ENCODE measurements around the gene PEX6. TPM values are rescaled to one million over a fixed set of nuclear protein-coding genes. Genes with fewer than 3 reads are reported as not detected.

PEX6 gene
- total and polyA plus RNA-seq, 2 of the 13 experiments (the other 11 are each of a cell fraction or from before 2014, with no cell fraction given) = 5.1 to 6.7 TPM

DNA sequence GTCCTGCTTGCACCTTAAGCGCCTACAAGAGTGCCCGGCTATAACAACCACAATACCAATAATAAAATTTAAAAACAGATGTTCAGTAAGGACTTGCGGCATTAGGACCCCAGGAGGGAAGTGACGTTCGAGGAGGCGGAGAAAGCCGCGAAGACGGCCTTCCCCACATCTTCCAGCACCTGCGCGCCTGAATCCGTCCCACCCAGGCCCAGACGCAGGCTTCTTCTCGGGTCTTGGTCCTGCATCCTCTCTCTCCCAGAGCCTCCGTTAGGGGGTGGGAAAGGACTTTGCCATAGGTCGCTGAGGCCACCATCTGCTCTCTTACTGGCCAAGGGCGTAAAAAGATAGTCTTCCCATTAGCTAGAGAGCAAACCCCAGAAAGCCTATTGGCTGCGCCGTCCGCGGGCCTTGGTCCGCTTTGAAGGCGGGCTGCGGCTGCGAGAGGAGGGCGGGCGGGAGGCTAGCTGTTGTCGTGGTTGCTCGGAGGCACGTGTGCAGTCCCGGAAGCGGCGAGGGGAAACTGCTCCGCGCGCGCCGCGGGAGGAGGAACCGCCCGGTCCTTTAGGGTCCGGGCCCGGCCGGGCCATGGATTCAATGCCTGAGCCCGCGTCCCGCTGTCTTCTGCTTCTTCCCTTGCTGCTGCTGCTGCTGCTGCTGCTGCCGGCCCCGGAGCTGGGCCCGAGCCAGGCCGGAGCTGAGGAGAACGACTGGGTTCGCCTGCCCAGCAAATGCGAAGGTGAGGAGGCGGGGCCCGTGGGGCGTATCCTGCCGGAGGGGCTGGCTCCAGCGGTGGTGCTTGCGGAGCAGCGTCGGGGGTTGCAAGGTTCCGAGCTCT lies 49.8 kb downstream of the PEX6 start, which contains the start of gene CNPY3 (continued):
- TF ChIP-seq, protein P1, sequence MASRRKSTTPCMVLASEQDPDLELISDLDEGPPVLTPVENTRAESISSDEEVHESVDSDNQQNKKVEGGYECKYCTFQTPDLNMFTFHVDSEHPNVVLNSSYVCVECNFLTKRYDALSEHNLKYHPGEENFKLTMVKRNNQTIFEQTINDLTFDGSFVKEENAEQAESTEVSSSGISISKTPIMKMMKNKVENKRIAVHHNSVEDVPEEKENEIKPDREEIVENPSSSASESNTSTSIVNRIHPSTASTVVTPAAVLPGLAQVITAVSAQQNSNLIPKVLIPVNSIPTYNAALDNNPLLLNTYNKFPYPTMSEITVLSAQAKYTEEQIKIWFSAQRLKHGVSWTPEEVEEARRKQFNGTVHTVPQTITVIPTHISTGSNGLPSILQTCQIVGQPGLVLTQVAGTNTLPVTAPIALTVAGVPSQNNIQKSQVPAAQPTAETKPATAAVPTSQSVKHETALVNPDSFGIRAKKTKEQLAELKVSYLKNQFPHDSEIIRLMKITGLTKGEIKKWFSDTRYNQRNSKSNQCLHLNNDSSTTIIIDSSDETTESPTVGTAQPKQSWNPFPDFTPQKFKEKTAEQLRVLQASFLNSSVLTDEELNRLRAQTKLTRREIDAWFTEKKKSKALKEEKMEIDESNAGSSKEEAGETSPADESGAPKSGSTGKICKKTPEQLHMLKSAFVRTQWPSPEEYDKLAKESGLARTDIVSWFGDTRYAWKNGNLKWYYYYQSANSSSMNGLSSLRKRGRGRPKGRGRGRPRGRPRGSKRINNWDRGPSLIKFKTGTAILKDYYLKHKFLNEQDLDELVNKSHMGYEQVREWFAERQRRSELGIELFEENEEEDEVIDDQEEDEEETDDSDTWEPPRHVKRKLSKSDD (CRISPR knock-in tag; IDR thresholded peaks at IDR 0.05; ENCODE audit: low read depth) = peak; percentile 66
- TF ChIP-seq NFRKB (IDR thresholded peaks at IDR 0.05) (no peak), ZNF562 (CRISPR knock-in tag; IDR thresholded peaks at IDR 0.05; ENCODE audit: borderline replicate concordance) (peak; percentile 92; the same call in 1 of the 2 replicates), NFKB2 (CRISPR knock-in tag; IDR thresholded peaks at IDR 0.05; ENCODE audit: borderline replicate concordance) (peak; percentile 99), MEIS2 (CRISPR knock-in tag; IDR thresholded peaks at IDR 0.05) (peak; percentile 96), ZNF180 (CRISPR knock-in tag; IDR thresholded peaks at IDR 0.05; ENCODE audit: borderline replicate concordance, low read depth) (no peak), NR2F2 (IDR thresholded peaks at IDR 0.05; ENCODE audit: borderline replicate concordance, low read depth) (peak; percentile 39; the same call in 1 of the 2 replicates), ATF7-NPFF (CRISPR knock-in tag; IDR thresholded peaks at IDR 0.05; ENCODE audit: low read depth) (peak; percentile 99), AKAP8 (CRISPR knock-in tag; IDR thresholded peaks at IDR 0.05) (no peak), STAT5B (CRISPR knock-in tag; IDR thresholded peaks at IDR 0.05) (peak; percentile 66; the same call in 1 of the 2 replicates), PLRG1 (conservative IDR thresholded peaks at IDR 0.05) (no peak), FOXJ3 (CRISPR knock-in tag; IDR thresholded peaks at IDR 0.05; ENCODE audit: borderline replicate concordance) (peak; percentile 75), GABPB1 (CRISPR knock-in tag; IDR thresholded peaks at IDR 0.05) (peak; percentile 96), ZFP37 (CRISPR knock-in tag; IDR thresholded peaks at IDR 0.05; ENCODE audit: borderline replicate concordance) (peak; percentile 89), TBL1XR1 (IDR thresholded peaks at IDR 0.05; ENCODE audit: borderline replicate concordance, low read length, partially characterized antibody) (no peak), ZFX (CRISPR knock-in tag; IDR thresholded peaks at IDR 0.05; ENCODE audit: low read depth) (peak; percentile 95), KLF16 (CRISPR knock-in tag; IDR thresholded peaks at IDR 0.05) (peak in 1 of 2 experiments; percentile 98; a peak in 2 of 4 replicates), ZNF331 (CRISPR knock-in tag; IDR thresholded peaks at IDR 0.05) (peak; percentile 93)
- TF ChIP-seq, protein P2, sequence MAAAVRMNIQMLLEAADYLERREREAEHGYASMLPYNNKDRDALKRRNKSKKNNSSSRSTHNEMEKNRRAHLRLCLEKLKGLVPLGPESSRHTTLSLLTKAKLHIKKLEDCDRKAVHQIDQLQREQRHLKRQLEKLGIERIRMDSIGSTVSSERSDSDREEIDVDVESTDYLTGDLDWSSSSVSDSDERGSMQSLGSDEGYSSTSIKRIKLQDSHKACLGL (CRISPR knock-in tag; IDR thresholded peaks at IDR 0.05) = peak; percentile 99
- TF ChIP-seq, protein P3, sequence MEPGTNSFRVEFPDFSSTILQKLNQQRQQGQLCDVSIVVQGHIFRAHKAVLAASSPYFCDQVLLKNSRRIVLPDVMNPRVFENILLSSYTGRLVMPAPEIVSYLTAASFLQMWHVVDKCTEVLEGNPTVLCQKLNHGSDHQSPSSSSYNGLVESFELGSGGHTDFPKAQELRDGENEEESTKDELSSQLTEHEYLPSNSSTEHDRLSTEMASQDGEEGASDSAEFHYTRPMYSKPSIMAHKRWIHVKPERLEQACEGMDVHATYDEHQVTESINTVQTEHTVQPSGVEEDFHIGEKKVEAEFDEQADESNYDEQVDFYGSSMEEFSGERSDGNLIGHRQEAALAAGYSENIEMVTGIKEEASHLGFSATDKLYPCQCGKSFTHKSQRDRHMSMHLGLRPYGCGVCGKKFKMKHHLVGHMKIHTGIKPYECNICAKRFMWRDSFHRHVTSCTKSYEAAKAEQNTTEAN (CRISPR knock-in tag; conservative IDR thresholded peaks at IDR 0.05) = peak; percentile 87; the same call in 1 of the 2 replicates
- TF ChIP-seq, protein P4, sequence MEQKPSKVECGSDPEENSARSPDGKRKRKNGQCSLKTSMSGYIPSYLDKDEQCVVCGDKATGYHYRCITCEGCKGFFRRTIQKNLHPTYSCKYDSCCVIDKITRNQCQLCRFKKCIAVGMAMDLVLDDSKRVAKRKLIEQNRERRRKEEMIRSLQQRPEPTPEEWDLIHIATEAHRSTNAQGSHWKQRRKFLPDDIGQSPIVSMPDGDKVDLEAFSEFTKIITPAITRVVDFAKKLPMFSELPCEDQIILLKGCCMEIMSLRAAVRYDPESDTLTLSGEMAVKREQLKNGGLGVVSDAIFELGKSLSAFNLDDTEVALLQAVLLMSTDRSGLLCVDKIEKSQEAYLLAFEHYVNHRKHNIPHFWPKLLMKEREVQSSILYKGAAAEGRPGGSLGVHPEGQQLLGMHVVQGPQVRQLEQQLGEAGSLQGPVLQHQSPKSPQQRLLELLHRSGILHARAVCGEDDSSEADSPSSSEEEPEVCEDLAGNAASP (CRISPR knock-in tag; IDR thresholded peaks at IDR 0.05; ENCODE audit: borderline replicate concordance) = peak; percentile 52; the same call in 1 of the 2 replicates
- TF ChIP-seq, protein P5, sequence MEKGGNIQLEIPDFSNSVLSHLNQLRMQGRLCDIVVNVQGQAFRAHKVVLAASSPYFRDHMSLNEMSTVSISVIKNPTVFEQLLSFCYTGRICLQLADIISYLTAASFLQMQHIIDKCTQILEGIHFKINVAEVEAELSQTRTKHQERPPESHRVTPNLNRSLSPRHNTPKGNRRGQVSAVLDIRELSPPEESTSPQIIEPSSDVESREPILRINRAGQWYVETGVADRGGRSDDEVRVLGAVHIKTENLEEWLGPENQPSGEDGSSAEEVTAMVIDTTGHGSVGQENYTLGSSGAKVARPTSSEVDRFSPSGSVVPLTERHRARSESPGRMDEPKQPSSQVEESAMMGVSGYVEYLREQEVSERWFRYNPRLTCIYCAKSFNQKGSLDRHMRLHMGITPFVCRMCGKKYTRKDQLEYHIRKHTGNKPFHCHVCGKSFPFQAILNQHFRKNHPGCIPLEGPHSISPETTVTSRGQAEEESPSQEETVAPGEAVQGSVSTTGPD (CRISPR knock-in tag; IDR thresholded peaks at IDR 0.05) = no peak

All from HepG2 (cell line).